Epithelial cell of proximal tubule (primary cell): ENCODE results near the gene WDR19. TPM values are rescaled to one million over a fixed set of nuclear protein-coding genes. Genes with fewer than 3 reads are reported as not detected.
"Not testable (repeated sequence)": the region's sequence is repeated elsewhere in the genome, so short reads cannot be mapped to it uniquely, and the experiment has no call there.

Experiments
- DNase-seq: peaks from one replicate; pipeline ENCODE4 v3.0.0-alpha.2; 2011; ENCODE audit warnings: low read depth
- H3K4me3 ChIP-seq: 2 replicates; pipeline ENCODE4 v1.5.1; 2011; ENCODE audit warnings: low read depth, mild to moderate bottlenecking, low read length
- CTCF ChIP-seq: conservative IDR thresholded peaks from 2 replicates; pipeline ENCODE4 v1.5.1; 2012; ENCODE audit warnings: low read depth, mild to moderate bottlenecking, low read length
- total RNA-seq: library from RNA; depleted of rRNA; stranded (reverse); fragments of >200 nt; gene quantifications from 2 replicates; pipeline ENCODE4 v1.2.3, GENCODE V29; 2015

WDR19 gene
- total RNA-seq, result 8.8 and 9.0 TPM in 2 replicates

GRCh38 chr4:39181905-39182638 is at the start of gene WDR19:
TSS of gene WDR19 (plus strand) at chr4:39182529. CDS start at chr4:39182558, 29 bp downstream.
- peak; percentile 92 for DNase-seq
- H3K4me3 ChIP-seq, result peak within 1 kb of the TSS; percentile 75
- peak; percentile 54 for TF ChIP-seq CTCF

GRCh38 chr4:39133623-39134022 is 48.7 kb upstream of the WDR19 start:
- H3K4me3 ChIP-seq, result no peak overlapping the region
- DNase-seq, result no peak
- TF ChIP-seq CTCF, result no peak

GRCh38 chr4:39134683-39135306 is 47.5 kb upstream of the WDR19 start:
- no peak for DNase-seq
- peak overlapping the region; percentile 3 for H3K4me3 ChIP-seq
- no peak for TF ChIP-seq CTCF

GRCh38 chr4:39138227-39138626 is 44.1 kb upstream of the WDR19 start:
- H3K4me3 ChIP-seq, DNase-seq: not testable (repeated sequence)

- DNase-seq, result no peak
- no peak overlapping the region for H3K4me3 ChIP-seq
- no peak for TF ChIP-seq CTCF
These were observed 36.1 kb upstream of the WDR19 start for GRCh38 chr4:39146211-39146610.

GRCh38 chr4:39154009-39154408 is 28.3 kb upstream of the WDR19 start:
- no peak for DNase-seq
- H3K4me3 ChIP-seq, result no peak overlapping the region
- no peak for TF ChIP-seq CTCF

GRCh38 chr4:39157520-39157919 is 24.8 kb upstream of the WDR19 start:
- TF ChIP-seq CTCF, result no peak
- H3K4me3 ChIP-seq, result no peak overlapping the region
- no peak for DNase-seq
